CD4-positive, CD25-positive, alpha-beta regulatory T cell (primary cell): Measurements from ENCODE around the gene BMP8B. TPM values are rescaled to one million over a fixed set of nuclear protein-coding genes. Genes with fewer than 3 reads are reported as not detected.

ENCODE experiments used
- ATAC-seq, 2 donors: fragments of 150-1000 bp; cut with Tn5 transposase; one replicate each; pipeline ENCODE4 v1.10.0; 2021; ENCODE audit warnings: low read depth in 2 of 2, moderate number of reproducible peaks in 2 of 2, moderate library complexity in 1 of 2
- DNase-seq, 3 donors: peaks; one replicate each; pipeline versions ENCODE4 v3.0.0 to v3.0.0-alpha.2; 2012 to 2022; ENCODE audit warnings: mixed read lengths in 1 of 3
- H3K27ac ChIP-seq: one replicate; pipeline ENCODE4 v1.7.0; 2013; ENCODE audit warnings: mild to moderate bottlenecking, low read length; ENCODE audit not compliant: insufficient read depth, poor library complexity, severe bottlenecking
- H3K27me3 ChIP-seq: one replicate; pipeline ENCODE4 v1.7.0; 2013; ENCODE audit warnings: low read length; ENCODE audit not compliant: control insufficient read depth, insufficient read depth
- H3K36me3 ChIP-seq: one replicate; pipeline ENCODE4 v1.7.0; 2013; ENCODE audit warnings: mild to moderate bottlenecking, low read length, moderate library complexity; ENCODE audit not compliant: control insufficient read depth, insufficient read depth
- H3K4me1 ChIP-seq: 2 replicates; pipeline ENCODE4 v1.7.0; 2013; ENCODE audit warnings: mild to moderate bottlenecking, low read length; ENCODE audit not compliant: insufficient read depth, control insufficient read depth, poor library complexity, severe bottlenecking
- H3K4me3 ChIP-seq: one replicate; pipeline ENCODE4 v1.7.0; 2013; ENCODE audit warnings: low read depth, mild to moderate bottlenecking, low read length, moderate library complexity
- H3K9me3 ChIP-seq, 2 experiments: 1 replicate in 1 of 2; 2 replicates in 1 of 2; pipeline ENCODE4 v1.7.0; 2013; ENCODE audit warnings: low read length in 2 of 2, mild to moderate bottlenecking in 1 of 2, moderate library complexity in 1 of 2; ENCODE audit not compliant: control insufficient read depth in 2 of 2
- H3K27ac Mint-ChIP-seq, 3 donors: one replicate each; pipeline ENCODE4 v1.8.0; 2020 to 2022; ENCODE audit warnings: mild to moderate bottlenecking in 3 of 3, mixed read lengths in 3 of 3, moderate library complexity in 2 of 3
- H3K27me3 Mint-ChIP-seq: one replicate; pipeline ENCODE4 v1.8.0; 2022; ENCODE audit warnings: mild to moderate bottlenecking, mixed read lengths
- H3K36me3 Mint-ChIP-seq: one replicate; pipeline ENCODE4 v1.8.0; 2020; ENCODE audit warnings: mixed read lengths
- H3K4me1 Mint-ChIP-seq, 4 donors: one replicate each; pipeline ENCODE4 v1.8.0; 2020 to 2022; ENCODE audit warnings: mixed read lengths in 4 of 4, mild to moderate bottlenecking in 1 of 4
- H3K4me3 Mint-ChIP-seq, 4 donors: one replicate each; pipeline ENCODE4 v1.8.0; 2020 to 2022; ENCODE audit warnings: mild to moderate bottlenecking in 4 of 4, mixed read lengths in 4 of 4, moderate library complexity in 3 of 4
- H3K9me3 Mint-ChIP-seq, 7 donors: one replicate each; pipeline ENCODE4 v1.8.0; 2020 to 2022; ENCODE audit warnings: mixed read lengths in 7 of 7, mild to moderate bottlenecking in 3 of 7, moderate library complexity in 2 of 7
- polyA plus RNA-seq, 4 donors: library from polyadenylated mRNA; unstranded; fragments of 300-500 nt; fragmentation: Illumina TruSeq; gene quantifications; one replicate each; pipeline ENCODE4 v1.2.3, GENCODE V29; 2021
- total RNA-seq: library from RNA; stranded (reverse); gene quantifications from one replicate; pipeline ENCODE4 v1.2.3, GENCODE V29; 2022

BMP8B gene
- total and polyA plus RNA-seq, 5 donors from 2014 or later = 0.05 to 0.39 (median 0.10) TPM; not detected in 1

GRCh38 chr1:39751595-39751994 is 37.1 kb downstream of the BMP8B start:
- Mint-ChIP-seq H3K9me3 (peaks cover 0 to 1% (median 0%) of the 10 kb centered on the region in 7 donors), H3K36me3 (peaks cover 42% of the 10 kb centered on the region), H3K27ac (no peak overlapping the region)

GRCh38 chr1:39745016-39745670 is 43.5 kb downstream of the BMP8B start:
- H3K4me3 ChIP-seq = no peak overlapping the region
- no peaks in the 10 kb centered on the region for H3K9me3 ChIP-seq
- ATAC-seq (no peak), DNase-seq (no peak)
- H3K9me3 Mint-ChIP-seq = no peaks in the 10 kb centered on the region
- no peak overlapping the region for H3K4me3 Mint-ChIP-seq
- peaks cover 2% of the 10 kb centered on the region for H3K4me1 ChIP-seq
- H3K36me3 ChIP-seq = peaks cover 90% of the 10 kb centered on the region
- H3K27ac ChIP-seq = no peak overlapping the region
- peaks cover 60% of the 10 kb centered on the region for H3K36me3 Mint-ChIP-seq
- H3K27me3 Mint-ChIP-seq = no peaks in the 10 kb centered on the region
- peaks cover 5 to 39% (median 21%) of the 10 kb centered on the region in 4 donors for H3K4me1 Mint-ChIP-seq
- no peaks in the 10 kb centered on the region for H3K27me3 ChIP-seq
- no peak overlapping the region for H3K27ac Mint-ChIP-seq

More at GRCh38 chr1:39751595-39751994, 37.1 kb downstream of the BMP8B start:
- Histone ChIP-seq H3K36me3 (peaks cover 97% of the 10 kb centered on the region), H3K4me3 (no peak overlapping the region), H3K27ac (no peak overlapping the region), H3K9me3 (no peaks in the 10 kb centered on the region), H3K4me1 (no peaks in the 10 kb centered on the region), H3K27me3 (no peaks in the 10 kb centered on the region)
- ATAC-seq = no peak
- peaks cover 5 to 10% (median 8%) of the 10 kb centered on the region in 4 donors for H3K4me1 Mint-ChIP-seq
- H3K27me3 Mint-ChIP-seq = no peaks in the 10 kb centered on the region
- DNase-seq = no peak
- no peak overlapping the region for H3K4me3 Mint-ChIP-seq

GRCh38 chr1:39738622-39739366 is 49.9 kb downstream of the BMP8B start, which contains the start of gene PPIE:
PPIE (plus strand) TSS chr1:39738882; CDS start chr1:39738901, 19 bp downstream.
- peak within 1 kb of the TSS; percentile 93 to 97 (median 97) for H3K27ac Mint-ChIP-seq
- Histone ChIP-seq H3K9me3 (no peaks in the 10 kb centered on the region), H3K4me1 (peaks cover 18% of the 10 kb centered on the region), H3K27ac (peak within 1 kb of the TSS; percentile 71), H3K4me3 (peak within 1 kb of the TSS; percentile 95), H3K27me3 (peaks cover 11% of the 10 kb centered on the region), H3K36me3 (peaks cover 30% of the 10 kb centered on the region)
- H3K27me3 Mint-ChIP-seq = peaks cover 15% of the 10 kb centered on the region
- peaks cover 0 to 1% (median 0%) of the 10 kb centered on the region in 7 donors for H3K9me3 Mint-ChIP-seq
- peak within 1 kb of the TSS; percentile 95 to 98 (median 97) for H3K4me3 Mint-ChIP-seq
- peaks cover 31% of the 10 kb centered on the region for H3K36me3 Mint-ChIP-seq
- peak; percentile 78 to 98 (median 85) for DNase-seq
- H3K4me1 Mint-ChIP-seq = peaks cover 9 to 43% (median 30%) of the 10 kb centered on the region in 4 donors
- ATAC-seq = peak; percentile 99

- H3K4me3 Mint-ChIP-seq = peak overlapping the region in 3 of 4 donors; percentile 48 to 98 (median 96)
- peak in 1 of 3 donors; percentile 41 for DNase-seq
- H3K4me3 ChIP-seq = no peak overlapping the region
- H3K27me3 Mint-ChIP-seq = peaks cover 22% of the 10 kb centered on the region
- no peak overlapping the region for H3K27ac ChIP-seq
- no peaks in the 10 kb centered on the region for H3K9me3 ChIP-seq
- ATAC-seq = no peak
- H3K4me1 ChIP-seq = peaks cover 18% of the 10 kb centered on the region
- H3K36me3 ChIP-seq = peaks cover 19% of the 10 kb centered on the region
- H3K27me3 ChIP-seq = peaks cover 16% of the 10 kb centered on the region
- peak overlapping the region; percentile 11 to 97 (median 97) for H3K27ac Mint-ChIP-seq
- peaks cover 9 to 43% (median 29%) of the 10 kb centered on the region in 4 donors for H3K4me1 Mint-ChIP-seq
- H3K9me3 Mint-ChIP-seq = peaks cover 0 to 1% (median 0%) of the 10 kb centered on the region in 7 donors
- peaks cover 25% of the 10 kb centered on the region for H3K36me3 Mint-ChIP-seq
Measured at GRCh38 chr1:39737546-39738169, 51.0 kb downstream of the BMP8B start.

DNA sequence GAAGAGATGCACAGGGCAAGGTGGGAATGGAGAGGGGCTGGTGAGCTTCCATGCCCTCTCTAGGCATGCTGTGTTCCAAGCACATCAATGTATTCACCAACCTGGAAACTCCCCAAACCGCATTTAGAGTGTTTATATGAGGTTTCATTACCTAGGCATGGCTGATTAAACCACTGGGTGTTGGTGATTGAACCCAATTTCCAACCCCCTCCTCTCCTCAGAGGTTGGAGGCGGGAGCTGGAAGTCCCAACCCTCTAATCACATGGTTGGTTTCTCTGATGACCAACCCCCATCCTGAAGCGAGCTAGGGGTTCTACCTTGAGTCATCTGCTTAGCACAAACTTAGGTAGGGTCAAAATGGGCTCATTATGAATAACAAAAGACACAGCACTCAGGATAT is 52.9 kb downstream of the BMP8B start:
- Mint-ChIP-seq H3K27me3 (peaks cover 31% of the 10 kb centered on the region), H3K9me3 (peaks cover 0 to 1% (median 0%) of the 10 kb centered on the region in 7 donors), H3K27ac (no peak overlapping the region), H3K36me3 (peaks cover 12% of the 10 kb centered on the region), H3K4me3 (peak overlapping the region in 1 of 4 donors; percentile 55), H3K4me1 (peaks cover 9 to 32% (median 19%) of the 10 kb centered on the region in 4 donors)
- Histone ChIP-seq H3K4me1 (peaks cover 18% of the 10 kb centered on the region), H3K4me3 (no peak overlapping the region), H3K9me3 (no peaks in the 10 kb centered on the region), H3K27ac (no peak overlapping the region), H3K27me3 (peaks cover 17% of the 10 kb centered on the region), H3K36me3 (peaks cover 4% of the 10 kb centered on the region)
- DNase-seq (no peak), ATAC-seq (no peak)

DNA sequence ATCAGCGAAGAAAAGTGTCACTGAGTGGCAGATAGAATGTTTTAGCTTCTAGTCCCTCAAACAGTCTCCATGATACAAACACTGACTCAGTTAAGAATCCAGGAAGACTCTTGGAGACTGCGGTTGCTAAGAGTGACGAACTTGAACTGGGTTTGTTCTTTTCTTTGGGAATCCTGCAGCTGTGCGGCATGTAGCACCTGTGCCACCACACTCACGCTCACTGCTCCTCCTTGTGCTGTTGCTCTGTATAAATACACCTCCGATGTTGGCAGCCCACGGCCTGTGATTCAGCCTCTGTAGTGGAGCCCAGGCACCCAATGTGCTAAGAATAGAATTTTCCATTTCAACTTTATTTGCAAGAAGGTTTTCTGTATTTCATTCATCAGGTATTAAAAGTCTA is 55.5 kb downstream of the BMP8B start:
- Histone ChIP-seq H3K27me3 (peaks cover 22% of the 10 kb centered on the region), H3K4me1 (no peaks in the 10 kb centered on the region), H3K9me3 (no peaks in the 10 kb centered on the region), H3K36me3 (no peaks in the 10 kb centered on the region), H3K27ac (no peak overlapping the region), H3K4me3 (no peak overlapping the region)
- Mint-ChIP-seq H3K4me1 (peaks cover 0 to 9% (median 4%) of the 10 kb centered on the region in 4 donors), H3K36me3 (no peaks in the 10 kb centered on the region), H3K27ac (no peak overlapping the region), H3K27me3 (peaks cover 53% of the 10 kb centered on the region), H3K9me3 (peaks cover 0 to 1% (median 0%) of the 10 kb centered on the region in 7 donors), H3K4me3 (no peak overlapping the region)
- DNase-seq (no peak), ATAC-seq (no peak)

DNA sequence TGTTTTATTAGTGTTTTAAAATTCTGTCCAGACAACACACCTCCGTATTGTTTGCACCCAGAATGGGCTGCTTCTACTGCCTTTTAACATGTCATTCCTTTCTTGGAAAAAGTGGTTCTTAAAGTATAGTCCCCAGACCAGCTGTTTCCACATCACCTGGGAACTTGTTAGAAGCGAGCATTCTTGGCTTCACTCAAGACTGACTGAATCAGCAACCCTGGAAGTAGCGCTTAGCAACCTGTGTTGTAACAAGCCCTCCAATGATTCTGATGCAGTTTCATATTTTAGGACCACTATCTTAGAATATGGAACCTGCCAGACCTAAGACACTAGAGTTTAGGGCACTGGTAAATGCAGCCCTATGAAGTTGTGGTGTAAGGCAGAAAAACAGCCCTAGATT is 55.9 kb downstream of the BMP8B start:
- no peak overlapping the region for H3K27ac Mint-ChIP-seq
- peaks cover 0 to 1% (median 0%) of the 10 kb centered on the region in 7 donors for H3K9me3 Mint-ChIP-seq
- H3K36me3 ChIP-seq = no peaks in the 10 kb centered on the region
- peaks cover 26% of the 10 kb centered on the region for H3K27me3 ChIP-seq
- H3K36me3 Mint-ChIP-seq = no peaks in the 10 kb centered on the region
- H3K4me1 ChIP-seq = peaks cover under 1% of the 10 kb centered on the region
- H3K4me3 ChIP-seq = no peak overlapping the region
- H3K27ac ChIP-seq = no peak overlapping the region
- H3K9me3 ChIP-seq = no peaks in the 10 kb centered on the region
- H3K4me3 Mint-ChIP-seq = no peak overlapping the region
- H3K27me3 Mint-ChIP-seq = peaks cover 57% of the 10 kb centered on the region
- ATAC-seq = no peak
- H3K4me1 Mint-ChIP-seq = peaks cover under 1 to 10% (median 5%) of the 10 kb centered on the region in 4 donors
- no peak for DNase-seq
